ENCODE results near the gene PIBF1. TPM values are rescaled to one million over a fixed set of nuclear protein-coding genes. Genes with fewer than 3 reads are reported as not detected.

Gene PIBF1
- total and polyA plus RNA-seq, 4 donors: 3.1 to 18.3 (median 6.5) TPM

DNA sequence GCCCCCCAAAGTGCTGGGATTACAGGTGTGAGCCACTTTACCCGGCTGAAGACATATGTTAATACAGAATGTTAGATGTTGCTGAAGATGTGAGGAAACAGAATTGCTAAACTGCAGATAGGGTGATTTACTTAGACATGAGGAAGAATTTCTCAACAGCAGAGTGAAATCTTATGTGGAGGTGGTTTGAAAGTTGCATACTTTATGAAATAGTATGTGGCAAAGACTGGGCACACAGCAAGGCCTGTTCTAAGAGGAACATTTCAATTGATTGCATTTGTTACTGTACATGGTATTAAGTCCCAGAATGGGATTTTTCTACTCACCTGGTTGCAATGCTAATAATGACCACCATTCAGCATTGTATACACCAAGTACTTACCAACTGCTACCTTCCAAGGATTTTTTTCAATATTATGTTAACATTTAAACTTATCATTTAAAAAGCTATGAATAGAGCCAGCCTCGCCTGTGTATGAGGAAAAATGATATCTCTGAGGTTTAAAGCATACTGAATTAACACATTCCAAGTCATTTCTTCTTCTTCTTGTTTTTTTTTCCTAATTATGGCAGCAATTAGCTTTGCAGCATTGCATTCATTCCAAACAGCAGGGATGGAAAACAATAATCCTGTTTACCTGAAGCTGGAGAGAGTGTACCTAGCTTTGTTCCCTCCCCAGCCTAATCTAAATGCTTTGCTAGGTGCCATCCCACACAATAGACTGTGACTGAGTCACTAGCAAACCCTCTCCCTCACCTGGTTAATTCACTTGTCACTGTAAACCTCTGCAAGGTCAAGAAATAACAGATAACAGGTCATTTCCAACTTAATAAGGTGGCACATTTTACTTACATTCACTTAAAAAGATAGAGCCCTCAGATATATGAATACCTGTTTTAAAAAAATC is 257.5 kb downstream of the PIBF1 start (continued):
- TF ChIP-seq SP1 (IDR thresholded peaks at IDR 0.05) (no peak), EGR1 (IDR thresholded peaks at IDR 0.05; ENCODE audit: low read depth in 2 of 2) (no peak)

DNA sequence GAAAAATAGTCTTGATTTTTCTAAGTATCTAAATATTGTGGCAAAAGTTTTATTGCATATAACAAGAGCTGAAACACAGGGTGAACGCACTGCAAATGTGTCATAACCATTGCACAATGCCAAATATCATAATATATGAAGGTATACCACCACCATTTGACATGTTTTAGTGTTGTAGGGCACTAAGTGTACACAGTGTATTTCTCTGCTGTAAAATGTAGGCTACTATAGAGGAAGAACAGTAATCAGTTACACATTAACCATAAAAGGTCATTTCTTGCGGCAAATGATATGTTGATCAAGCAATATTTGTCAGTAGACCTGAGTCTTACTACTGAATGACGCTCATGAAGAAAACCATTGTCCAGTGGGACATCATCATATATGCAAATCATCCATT is 258.6 kb downstream of the PIBF1 start:
- Histone ChIP-seq H3K27me3 (ENCODE audit: control insufficient read depth in 4 of 4, insufficient read depth in 4 of 4, low read length in 3 of 4) (no peaks in the 10 kb centered on the region), H3K36me3 (ENCODE audit: control insufficient read depth in 4 of 4, insufficient read depth in 3 of 4, low read depth in 1 of 4, low read length in 3 of 4) (no peaks in the 10 kb centered on the region), H3K4me1 (ENCODE audit: control insufficient read depth in 4 of 4, insufficient read depth in 4 of 4, low read length in 3 of 4) (peaks cover 0 to 3% (median 0%) of the 10 kb centered on the region in 4 donors), H3K9me3 (ENCODE audit: control insufficient read depth in 4 of 4, low read length in 3 of 4) (no peaks in the 10 kb centered on the region), H3K9ac (ENCODE audit: low read depth in 1 of 2, low read length in 2 of 2) (no peak overlapping the region), H3K27ac (ENCODE audit: low read depth in 1 of 2, low read length in 2 of 2) (no peak overlapping the region), H3K4me3 (ENCODE audit: low read depth in 1 of 3, low read length in 3 of 3) (no peak overlapping the region)
- TF ChIP-seq, protein P1, sequence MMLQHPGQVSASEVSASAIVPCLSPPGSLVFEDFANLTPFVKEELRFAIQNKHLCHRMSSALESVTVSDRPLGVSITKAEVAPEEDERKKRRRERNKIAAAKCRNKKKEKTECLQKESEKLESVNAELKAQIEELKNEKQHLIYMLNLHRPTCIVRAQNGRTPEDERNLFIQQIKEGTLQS (IDR thresholded peaks at IDR 0.05): no peak
- 47% methylated on average over 3 of the region's 3 CpGs for WGBS
- DNase-seq (ENCODE audit: low spot score): no peak

DNA sequence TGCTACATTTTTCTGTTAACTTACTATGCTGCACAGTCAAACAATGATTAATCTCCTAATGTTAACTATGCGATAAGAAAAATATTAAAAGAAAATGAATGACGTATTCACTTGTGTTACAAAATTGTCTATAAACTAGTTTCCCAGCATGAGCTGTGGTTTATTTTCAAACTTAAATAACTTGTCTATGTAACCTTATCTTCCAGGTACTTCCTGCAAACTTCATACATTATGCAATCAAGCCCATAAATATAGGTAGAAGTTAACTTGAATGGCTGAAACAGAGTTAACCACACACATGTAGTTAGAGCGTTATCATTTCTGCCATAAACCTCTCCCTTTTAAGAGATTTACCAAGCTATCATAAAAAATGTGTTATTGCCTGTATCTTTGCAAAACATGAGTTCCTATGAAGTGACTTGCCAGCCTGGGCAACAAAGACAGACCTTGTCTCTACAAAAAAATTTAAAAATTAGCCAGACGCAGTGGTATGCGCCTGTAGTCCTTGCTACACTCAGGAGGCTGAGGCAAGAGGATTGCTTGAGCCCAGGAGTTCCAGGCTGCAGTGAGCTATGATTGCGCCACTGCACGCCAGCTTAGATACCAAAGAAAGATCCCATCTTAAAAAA is 259.1 kb downstream of the PIBF1 start:
- H3K4me1 ChIP-seq (ENCODE audit: control insufficient read depth in 4 of 4, insufficient read depth in 4 of 4, low read length in 3 of 4): peaks cover 0 to 3% (median 0%) of the 10 kb centered on the region in 4 donors
- TF ChIP-seq, protein P2, sequence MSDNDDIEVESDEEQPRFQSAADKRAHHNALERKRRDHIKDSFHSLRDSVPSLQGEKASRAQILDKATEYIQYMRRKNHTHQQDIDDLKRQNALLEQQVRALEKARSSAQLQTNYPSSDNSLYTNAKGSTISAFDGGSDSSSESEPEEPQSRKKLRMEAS (IDR thresholded peaks at IDR 0.05): no peak
- TF ChIP-seq YY1 (IDR thresholded peaks at IDR 0.05): no peak
- TF ChIP-seq JUND (IDR thresholded peaks at IDR 0.05): no peak
- TF ChIP-seq SP1 (IDR thresholded peaks at IDR 0.05): no peak
- TF ChIP-seq ZBTB33 (IDR thresholded peaks at IDR 0.05): no peak
- TF ChIP-seq HNF4G (IDR thresholded peaks at IDR 0.05): no peak
- no peak for TF ChIP-seq FOXA1 (IDR thresholded peaks at IDR 0.05)
- TF ChIP-seq REST (IDR thresholded peaks at IDR 0.05): no peak
- no peak for TF ChIP-seq RAD21 (IDR thresholded peaks at IDR 0.05)
- TF ChIP-seq EGR1 (IDR thresholded peaks at IDR 0.05; ENCODE audit: low read depth in 2 of 2): no peak
- no peak for TF ChIP-seq TAF1 (conservative IDR thresholded peaks at IDR 0.05)
- no peak for TF ChIP-seq NR2F2 (IDR thresholded peaks at IDR 0.05)
- no peak for TF ChIP-seq GABPA (IDR thresholded peaks at IDR 0.05 in 1 of 2, conservative IDR thresholded peaks at IDR 0.05 in 1 of 2)
- TF ChIP-seq HNF4A (conservative IDR thresholded peaks at IDR 0.05): no peak
- no peak for TF ChIP-seq CTCF (IDR thresholded peaks at IDR 0.05; ENCODE audit: low read depth, low read length, missing input control)
- no peak for TF ChIP-seq FOXA2 (IDR thresholded peaks at IDR 0.05)
- TF ChIP-seq, protein P1 (IDR thresholded peaks at IDR 0.05): no peak
- no peak for TF ChIP-seq RXRA (IDR thresholded peaks at IDR 0.05)
- H3K9ac ChIP-seq (ENCODE audit: low read depth in 1 of 2, low read length in 2 of 2): no peak overlapping the region
- H3K27ac ChIP-seq (ENCODE audit: low read depth in 1 of 2, low read length in 2 of 2): no peak overlapping the region
- H3K27me3 ChIP-seq (ENCODE audit: control insufficient read depth in 4 of 4, insufficient read depth in 4 of 4, low read length in 3 of 4): no peaks in the 10 kb centered on the region
- H3K36me3 ChIP-seq (ENCODE audit: control insufficient read depth in 4 of 4, insufficient read depth in 3 of 4, low read depth in 1 of 4, low read length in 3 of 4): no peaks in the 10 kb centered on the region
- 82% methylated on average over 7 of the region's 7 CpGs for WGBS
- no peaks in the 10 kb centered on the region for H3K9me3 ChIP-seq (ENCODE audit: control insufficient read depth in 4 of 4, low read length in 3 of 4)
- DNase-seq (ENCODE audit: low spot score): no peak
- no peak overlapping the region for H3K4me3 ChIP-seq (ENCODE audit: low read depth in 1 of 3, low read length in 3 of 3)
